GM19467 (cell line): ENCODE results near the gene SLC6A19.
"Not testable (repeated sequence)": the region's sequence is repeated elsewhere in the genome, so short reads cannot be mapped to it uniquely, and the experiment has no call there.

Source experiments
- ATAC-seq: cut with Tn5 transposase; IDR thresholded peaks from one replicate; pipeline ENCODE4 v1.9.1; 2021; ENCODE audit warnings: mild to moderate bottlenecking, moderate library complexity; ENCODE audit not compliant: unreplicated experiment

SLC6A19 gene

DNA sequence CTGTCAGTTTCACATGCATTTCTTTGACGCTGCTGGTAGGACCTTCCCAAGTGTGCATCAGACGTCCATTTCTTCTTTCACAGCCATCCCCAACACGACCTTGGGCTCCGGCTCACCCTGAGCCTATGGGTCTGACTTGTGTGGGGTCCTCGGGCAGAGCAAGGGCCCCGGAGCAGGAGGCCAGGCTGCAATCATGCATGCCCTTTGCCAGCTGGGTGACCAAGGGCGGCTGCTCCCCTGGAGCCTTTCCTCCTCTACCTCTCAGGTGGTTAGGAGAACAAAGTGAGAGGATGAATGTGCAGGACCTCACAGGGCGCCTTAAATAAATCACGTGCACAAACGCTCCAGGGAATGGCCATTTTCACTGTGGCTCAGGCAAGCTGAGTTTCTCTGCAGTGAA lies 60.2 kb downstream of the SLC6A19 start:
- no peak for ATAC-seq

DNA sequence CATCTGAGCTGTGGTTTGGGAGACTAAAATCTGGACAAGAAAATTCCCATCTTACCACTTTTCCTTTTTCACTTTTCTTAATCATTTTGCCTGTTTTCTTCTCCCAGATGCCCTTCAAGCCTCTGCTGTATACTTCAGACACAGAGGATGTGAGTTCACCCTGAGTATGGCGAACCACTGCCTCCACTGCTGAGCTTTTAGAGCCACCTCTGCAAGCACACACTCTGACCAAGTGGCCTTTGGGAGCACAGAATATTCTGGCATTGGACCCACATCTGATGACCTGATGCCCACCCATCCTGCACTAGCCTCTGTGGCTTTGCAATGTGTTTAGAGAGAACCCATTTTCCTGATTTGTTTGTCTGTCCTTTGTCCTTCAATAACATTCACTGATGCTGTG lies 61.0 kb downstream of the SLC6A19 start:
- ATAC-seq: no peak

DNA sequence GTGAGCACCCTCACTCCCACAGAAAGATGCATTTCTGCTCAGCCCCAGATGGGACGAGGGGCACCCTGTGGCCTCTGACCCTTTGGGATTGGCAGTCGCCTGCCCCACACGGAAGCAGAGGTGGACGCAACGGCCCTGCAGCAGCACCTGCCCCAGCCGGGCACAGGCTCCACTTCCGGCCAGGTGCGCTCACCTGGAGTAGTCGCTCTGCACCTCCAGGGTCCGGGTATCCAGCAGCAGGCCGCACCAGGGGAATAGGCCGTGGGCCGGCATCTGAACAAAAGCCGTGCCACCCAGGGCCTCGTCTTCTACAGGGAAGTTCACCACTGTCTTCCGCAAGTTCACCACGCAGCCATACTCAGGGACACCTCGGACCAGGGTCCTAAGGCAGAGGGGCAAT lies 62.8 kb downstream of the SLC6A19 start:
- no peak for ATAC-seq

DNA sequence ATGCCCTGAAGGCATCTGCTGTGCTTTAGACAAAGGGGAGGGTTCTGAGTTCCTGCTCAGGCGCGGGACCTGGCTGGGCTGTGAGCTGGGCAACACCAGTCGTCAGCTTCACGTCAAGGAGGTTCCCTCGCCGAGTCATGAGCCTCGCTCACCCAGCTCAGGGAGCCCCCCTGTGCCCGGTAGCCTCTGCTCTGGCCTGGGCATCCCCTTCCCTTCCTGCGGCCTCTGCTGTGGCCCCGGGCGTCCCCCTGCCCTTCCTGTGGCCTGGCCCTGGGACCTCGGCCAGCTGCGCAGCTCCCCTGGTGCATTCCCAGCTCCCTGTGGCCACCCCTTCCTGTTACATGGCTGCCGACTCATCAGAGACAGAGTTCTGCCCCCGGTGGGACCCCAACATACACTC lies 63.6 kb downstream of the SLC6A19 start:
- no peak for ATAC-seq

DNA sequence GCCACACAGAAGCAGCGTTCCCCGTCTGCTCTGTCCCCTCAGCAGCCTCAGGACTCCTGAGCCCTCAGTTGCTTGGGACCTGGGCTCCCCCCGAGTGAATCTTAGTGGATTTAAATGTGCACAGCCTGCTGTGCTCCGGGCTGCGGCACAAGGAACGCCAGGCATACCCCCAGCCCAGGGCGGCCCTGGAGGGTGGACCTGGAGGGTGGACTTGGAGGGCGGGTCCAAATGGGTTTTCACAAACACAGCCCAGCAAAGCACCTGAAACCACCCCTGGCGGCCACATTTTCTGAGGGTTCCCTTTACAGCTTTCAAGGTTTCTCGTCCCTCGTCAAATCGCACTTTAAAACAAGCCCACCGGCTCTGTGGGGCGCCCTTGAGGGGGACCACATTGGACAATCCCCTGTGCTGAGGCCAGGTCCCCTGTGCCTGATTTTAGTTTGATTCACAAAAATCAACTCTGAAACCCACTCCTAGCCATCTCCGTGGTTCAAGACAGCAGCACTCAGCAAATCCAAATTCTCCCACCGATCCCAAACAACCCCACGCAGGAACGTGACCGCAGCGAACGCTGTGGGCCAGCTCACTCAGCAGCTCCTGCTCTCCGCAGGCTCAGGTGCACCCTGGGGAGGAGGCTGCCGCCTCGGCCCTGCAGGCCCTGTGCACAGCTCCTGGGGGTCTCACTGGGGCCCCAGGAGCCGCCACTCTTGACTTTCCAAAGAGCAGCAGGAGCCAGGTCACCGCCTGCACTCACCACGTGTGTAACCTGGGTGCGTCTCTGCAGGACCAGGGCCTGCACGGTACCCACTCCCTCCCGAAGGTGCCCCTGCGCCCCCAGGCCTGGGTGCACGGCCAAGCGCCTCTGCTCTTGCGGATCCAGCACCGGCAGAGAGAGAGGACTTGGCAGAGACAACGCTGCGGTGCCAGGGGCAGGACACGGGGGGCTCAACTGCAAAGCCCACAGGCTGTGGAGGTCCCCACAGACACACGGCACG lies 64.4 kb downstream of the SLC6A19 start:
- ATAC-seq: no peak

DNA sequence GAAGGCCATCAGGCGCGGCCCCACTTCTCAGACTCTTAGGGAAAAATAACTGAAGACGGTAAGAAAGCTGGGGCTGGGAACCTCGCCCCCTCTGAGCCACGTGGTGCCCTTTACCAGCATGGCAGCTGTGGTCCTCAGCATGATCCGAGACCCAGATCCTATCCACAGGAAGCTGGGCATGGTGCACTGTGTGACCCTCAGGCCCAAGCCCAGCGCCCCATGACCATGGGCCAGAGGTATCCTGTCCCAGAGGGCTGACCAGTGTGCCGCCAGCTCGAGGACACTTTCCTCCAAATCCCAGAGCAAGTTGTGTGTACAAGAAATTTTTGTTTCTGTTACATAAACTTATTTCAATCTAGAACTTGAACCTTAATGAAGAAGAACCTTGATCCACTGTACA lies 65.4 kb downstream of the SLC6A19 start:
- no peak for ATAC-seq

DNA sequence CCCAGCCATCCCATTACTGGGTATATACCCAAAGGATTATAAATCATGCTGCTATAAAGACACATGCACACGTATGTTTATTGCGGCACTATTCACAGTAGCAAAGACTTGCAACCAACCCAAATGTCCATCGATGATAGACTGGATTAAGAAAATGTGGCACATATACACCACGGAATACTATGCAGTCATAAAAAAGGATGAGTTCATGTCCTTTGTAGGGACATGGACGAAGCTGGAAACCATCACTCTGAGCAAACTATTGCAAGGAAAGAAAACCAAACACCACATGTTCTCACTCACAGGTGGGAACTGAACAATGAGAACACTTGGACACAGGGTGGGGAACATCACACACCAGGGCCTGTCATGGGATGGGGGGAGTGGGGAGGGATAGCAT lies 66.1 kb downstream of the SLC6A19 start:
- ATAC-seq: not testable (repeated sequence)

DNA sequence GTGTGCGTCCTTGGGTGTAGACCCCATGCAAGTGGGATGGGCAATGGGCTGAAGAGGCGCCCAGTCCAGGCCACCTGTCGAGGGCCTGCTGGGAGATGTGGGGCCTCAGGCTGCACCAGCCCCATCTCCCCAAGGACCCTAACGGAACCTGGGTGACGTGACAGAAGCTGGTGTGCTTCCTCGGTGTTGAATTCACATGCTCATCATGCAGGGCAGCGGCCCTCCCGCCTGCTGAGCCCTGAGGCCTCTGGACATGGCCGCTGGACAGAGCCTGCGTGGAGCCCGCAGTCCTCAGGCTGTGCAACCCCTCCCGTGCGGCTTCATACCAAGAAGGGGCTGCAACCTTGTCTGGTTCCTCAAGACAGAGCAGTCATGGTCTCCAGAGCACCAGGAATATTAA lies 66.7 kb downstream of the SLC6A19 start:
- ATAC-seq: no peak

DNA sequence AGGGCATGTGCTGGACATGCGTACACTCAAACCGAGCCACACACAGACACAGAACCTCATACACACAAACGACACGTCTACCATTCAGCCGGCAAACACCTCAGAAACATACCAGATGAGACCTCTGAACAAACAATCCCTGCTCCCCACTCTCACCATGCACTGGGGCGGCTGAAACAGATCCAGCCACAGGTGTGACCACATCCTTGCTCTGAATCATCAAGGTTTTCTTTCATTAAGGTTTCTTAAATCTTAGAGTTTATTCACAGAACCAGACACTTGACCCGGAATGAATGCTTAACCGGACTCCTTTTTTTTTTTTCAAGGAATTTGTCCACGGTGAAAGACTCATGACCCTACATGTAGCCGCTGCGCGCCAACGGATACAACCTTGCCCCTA lies 67.3 kb downstream of the SLC6A19 start:
- no peak for ATAC-seq

DNA sequence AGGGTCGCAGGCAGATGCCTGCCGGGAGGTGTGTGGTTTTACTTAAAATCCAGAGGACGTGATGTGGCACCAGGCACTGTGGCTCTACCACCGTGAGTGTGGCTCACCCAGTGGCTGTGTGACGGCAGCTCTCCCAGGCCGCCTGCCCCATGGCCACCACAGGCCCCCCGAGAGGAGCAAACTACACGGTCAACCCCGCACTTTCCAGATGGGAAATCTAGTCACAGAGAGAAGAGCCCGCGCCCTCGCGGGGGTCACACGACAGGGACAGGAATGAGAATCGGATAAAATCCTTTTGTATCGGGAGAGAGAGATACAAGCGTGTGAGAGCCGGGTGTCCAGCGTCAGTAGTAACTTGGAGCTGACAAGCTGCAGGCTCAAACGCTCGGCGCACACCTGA lies 69.0 kb downstream of the SLC6A19 start:
- no peak for ATAC-seq

DNA sequence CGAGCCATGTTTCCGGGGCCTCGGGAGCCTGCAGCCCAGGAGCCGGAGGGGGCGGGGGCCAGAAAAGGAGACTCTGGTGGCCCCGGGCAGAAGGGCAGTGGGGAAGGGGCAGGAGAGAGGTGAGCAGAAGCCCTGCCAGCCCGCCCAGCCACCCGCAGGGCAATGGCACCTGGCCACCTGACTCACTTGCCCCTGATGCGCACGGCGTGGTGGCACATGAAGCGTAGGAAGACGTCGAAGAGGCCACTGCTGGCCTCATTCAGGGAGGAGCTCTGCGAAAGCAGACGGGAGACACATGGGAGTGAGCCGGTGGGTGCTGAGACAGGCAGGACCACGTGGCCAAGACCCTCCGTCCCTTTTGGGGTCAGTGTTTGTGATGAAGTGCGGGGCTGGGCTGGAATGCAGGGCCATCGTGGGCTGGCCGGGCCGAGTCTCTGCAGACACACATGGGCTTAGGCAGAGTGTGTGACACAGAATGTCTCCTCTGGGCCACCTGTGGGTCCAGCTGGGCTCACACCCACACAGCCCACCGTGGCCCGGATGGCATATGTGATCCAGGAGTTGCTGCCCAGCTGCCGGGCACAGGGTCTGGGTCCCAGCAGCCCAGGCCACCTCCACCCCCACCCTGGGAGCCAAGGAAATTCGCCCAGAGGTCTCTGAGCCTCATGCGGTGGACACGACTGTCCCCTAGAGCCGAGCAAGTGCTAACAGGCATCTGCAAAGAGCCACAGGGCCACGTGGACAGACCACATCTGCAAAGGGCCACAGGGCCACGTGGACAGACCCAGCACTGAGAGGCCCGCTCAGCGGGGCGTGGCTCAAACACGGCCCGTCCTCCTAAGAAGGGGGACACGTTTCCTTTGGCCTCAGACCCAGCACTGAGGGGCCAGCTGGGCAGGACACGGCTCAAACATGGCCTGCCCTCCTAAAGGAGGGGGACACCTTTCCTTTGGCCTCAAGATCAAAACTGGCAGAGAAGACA lies 69.8 kb downstream of the SLC6A19 start:
- ATAC-seq: no peak

DNA sequence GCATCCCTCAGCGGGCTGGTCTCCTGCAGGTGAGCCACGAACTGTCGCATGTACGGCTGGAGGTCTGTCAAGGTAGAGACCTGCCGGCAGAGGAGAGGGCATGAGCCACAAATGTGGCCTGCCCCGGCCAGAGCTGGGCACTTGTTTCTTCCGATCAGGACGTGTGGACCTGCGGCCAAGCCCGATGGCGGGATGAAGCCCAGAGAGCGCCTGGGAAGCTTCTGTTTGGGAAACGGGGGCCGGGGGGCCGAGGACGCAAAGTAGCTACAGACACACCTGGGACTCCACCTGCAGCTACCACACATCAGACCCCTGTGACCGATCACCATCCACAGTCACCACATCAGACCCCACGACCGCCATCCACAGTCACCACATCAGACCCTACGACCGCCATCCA lies 70.8 kb downstream of the SLC6A19 start:
- ATAC-seq: no peak

DNA sequence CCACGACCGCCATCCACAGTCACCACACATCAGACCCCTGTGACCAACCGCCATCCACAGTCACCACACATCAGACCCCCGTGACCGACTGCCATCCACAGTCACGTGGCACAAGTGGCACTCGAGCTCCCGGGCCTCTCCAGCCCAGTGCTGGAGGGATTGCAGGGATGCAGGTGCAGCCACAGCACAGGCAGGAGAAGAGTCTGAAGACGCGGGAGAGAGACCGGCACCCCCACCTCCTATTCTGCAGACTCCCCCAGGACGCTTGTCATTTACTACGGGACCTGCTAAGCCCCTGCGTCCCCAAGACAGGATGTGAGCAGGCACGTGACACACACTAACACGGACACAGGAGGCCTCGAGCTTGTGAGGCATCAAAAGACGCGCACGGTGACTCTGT lies 72.3 kb downstream of the SLC6A19 start:
- ATAC-seq: no peak

DNA sequence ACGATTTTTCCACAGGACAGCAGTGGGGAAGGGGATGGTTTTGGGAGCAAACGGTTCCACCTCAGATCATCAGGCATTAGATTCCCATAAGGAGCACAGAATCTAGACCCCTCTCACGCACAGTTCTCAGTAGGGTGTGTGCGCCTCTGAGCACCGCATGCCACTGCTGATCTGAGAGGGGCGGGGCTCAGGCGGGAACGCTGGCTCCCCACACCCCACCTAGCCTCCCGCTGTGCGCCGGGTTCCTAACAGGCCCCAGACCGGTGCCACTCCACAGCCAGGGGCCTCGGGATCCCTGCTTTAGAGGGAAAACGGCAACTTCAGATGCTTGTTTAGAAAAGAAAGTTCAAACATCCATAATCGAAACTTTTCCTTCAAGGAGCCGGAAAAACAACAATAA lies 73.1 kb downstream of the SLC6A19 start:
- no peak for ATAC-seq
